ENCODE results near the gene SRSF3.

SRSF3 gene

GRCh38 chr6:36594029-36594815 is at the start of gene SRSF3:
Gene SRSF3, plus strand, starts transcription at chr6:36594362. Its CDS starts 2,401 bp downstream, at chr6:36596763.
- DNase-seq (ENCODE audit: low spot score), result peak; percentile 99

GRCh38 chr6:36545767-36546307 is 48.3 kb upstream of the SRSF3 start:
- DNase-seq (ENCODE audit: low spot score), result no peak

GRCh38 chr6:36546308-36546919 is 47.7 kb upstream of the SRSF3 start:
- peak; percentile 25 for DNase-seq (ENCODE audit: low spot score)

DNA sequence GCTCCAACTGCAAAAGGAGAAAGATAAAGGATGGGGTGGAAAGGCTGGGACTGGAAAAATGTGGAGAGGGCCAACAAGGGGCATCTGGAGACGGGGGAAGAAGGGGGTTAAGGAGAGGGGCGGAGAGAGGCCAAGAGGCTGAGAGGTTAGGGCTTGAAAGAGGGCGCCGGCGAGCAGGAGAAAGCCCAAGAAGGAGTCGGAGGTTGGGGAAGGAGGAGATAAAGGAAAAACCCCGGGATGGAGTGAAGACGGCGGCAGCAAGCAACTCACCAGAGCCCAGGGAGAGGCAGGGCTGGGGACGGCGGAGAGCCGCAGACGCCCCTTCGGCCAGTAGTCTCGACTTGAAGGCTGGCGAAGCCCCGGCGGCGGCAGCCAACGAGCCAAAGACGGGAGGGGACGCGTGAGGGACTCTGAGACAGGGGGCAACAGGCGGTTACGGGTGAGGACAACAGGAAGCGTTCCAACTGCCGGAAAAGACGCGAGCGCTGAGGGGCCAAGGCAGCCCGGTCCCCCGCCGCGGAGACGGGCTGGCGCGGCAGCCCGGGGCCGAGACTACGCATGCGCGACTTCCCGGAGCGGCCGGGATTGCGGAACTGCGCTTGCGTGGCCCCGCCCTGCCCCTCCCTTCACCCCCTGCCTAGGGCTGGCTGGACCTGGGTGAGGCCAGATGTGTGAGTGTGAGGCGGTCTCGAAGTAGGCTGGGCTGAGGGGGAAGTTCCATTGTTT is 47.1 kb upstream of the SRSF3 start, which contains the start of gene STK38:
STK38 (minus strand) TSS at position 560 of the 726 bp plus-strand sequence. CDS start 7,277 bp downstream, outside the sequence.
- DNase-seq (ENCODE audit: low spot score), result peak; percentile 89

DNA sequence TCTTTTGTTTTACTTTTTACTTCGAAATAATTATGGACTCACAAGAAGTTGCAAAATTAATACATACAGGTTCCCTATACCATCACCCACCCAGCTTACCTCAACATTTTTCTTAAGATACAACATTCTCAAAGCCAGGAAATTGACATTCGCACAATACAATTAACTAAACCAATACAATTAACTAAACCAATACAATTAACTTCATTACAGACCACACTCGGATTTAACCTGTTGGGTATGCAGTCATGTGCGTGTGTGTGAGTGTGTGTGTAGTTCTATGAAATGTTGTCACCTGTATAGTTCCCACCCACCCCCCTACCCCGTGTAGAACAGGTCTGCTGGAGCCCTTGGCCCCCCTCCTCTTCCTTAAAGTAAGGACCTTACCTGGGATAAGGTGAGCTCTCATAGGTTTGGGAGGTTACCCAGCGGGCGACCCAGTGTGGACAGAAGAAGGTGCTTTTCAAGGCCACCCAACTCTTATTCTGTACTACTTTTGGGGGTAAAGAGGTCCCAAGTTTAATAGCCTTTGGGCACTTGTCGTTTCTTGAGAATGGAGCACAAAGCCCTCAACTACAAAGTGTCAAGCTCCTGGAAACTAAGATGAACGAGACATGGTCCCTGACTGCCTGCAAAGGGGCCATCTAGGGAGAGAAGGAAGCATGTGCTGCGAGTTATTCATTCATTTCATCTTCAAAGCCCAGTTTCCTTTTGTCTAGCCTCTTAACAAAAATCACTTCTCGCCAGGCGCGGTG is 46.3 kb upstream of the SRSF3 start:
- DNase-seq (ENCODE audit: low spot score), result no peak

DNA sequence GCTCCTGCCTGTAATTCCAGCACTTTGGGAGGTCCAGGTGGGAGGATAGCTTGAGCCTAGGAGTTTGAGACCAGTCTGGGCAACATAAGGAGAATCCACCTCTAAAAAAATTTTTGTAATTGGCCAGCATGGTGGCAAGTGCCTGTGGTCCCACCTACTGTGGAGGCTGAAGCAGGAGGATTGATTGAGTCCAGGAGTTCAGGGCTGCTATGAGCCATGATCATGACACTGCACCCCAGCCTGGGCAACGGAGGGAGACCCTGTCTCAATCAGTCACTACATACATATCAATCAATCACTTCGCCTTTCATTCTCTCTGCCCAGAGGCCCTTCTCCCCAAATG is 45.8 kb upstream of the SRSF3 start:
- DNase-seq (ENCODE audit: low spot score), result no peak

DNA sequence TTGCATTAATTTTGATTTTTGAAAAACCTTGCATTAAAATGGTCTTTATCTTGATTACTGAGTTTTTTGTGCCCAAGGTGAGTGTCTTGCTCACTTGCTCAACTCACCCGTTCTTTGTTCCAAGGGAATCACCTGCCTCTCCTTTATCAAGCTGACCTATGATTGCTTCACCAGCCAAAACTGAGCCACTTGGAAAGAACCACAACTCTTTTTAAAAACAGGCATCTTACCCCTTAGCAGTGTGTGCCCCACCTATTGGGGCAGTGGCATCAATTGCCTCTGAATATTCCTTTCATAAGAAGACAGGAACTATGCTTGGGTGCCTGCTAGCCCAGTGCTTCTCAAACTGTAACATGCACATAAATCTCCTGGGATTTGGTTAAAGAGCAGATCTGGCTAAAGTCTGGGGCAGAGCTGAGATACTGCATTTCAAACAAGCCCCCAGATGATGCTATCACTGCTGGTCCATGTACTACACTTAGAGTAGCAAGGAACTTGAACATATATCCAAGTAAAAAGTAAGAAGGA is 43.6 kb upstream of the SRSF3 start:
- DNase-seq (ENCODE audit: low spot score), result no peak

DNA sequence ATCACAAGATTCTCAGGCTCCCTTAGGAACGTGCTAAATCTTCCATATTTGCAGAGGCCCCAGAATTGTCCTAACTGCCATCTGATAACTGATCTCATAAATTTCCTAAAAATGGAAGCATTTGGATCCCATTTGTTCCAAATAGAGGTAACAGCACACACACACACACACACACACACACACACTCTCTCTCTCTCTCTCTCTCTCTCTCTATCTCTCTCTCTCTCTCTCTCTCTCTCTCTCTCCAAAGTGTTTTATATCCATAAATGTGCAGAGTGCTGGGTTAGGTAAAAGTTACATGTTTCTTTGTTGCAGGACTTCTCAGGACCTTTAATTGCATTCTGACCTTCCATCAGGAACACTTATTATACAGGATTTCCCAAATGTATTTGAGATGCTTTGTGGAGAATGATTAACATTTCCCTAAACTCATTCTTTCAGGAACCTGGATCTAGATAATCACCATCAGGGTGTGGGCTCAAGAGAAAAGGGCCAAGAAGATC is 38.4 kb upstream of the SRSF3 start:
- DNase-seq (ENCODE audit: low spot score), result no peak

DNA sequence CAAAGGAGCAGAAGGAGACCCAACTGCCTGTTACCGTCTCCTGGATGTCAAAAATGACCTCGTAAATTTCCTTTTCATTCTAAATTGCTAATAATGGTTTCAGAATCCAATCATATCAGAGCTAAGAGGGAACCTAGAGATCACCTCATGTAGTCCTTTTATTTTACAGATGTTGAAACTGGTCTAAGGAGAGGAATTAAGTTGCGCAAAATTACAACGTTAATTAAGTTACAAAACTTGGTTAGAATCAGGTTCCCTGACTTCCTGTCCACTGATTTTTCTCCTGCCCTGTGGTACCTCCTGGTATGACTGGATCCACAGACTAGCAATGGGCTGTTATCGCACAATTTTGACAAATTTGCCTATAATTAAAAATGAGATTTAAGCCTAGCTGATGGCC is 37.9 kb upstream of the SRSF3 start:
- no peak for DNase-seq (ENCODE audit: low spot score)

- no peak for DNase-seq (ENCODE audit: low spot score)
Observed at GRCh38 chr6:36559011-36559793, 35.0 kb upstream of the SRSF3 start.

DNA sequence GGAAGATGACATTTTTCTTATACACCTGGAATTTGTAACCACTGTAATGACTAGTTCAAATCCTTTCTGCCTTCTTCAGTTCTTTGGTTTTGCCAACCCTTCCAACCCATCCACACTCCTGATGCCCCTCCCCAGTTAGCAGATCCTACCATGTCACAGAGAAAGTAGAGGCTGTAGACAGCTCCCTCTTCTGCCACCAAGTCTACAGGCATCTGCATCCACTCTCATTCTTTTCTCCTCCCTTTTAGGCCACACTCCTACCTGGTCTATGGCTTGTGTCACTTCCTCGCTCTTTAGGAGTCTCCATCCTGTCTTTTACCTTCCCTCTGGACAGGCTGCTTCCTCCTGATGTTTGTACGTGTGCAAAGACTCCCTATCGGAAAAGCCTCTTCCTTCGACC is 33.3 kb upstream of the SRSF3 start:
- no peak for DNase-seq (ENCODE audit: low spot score)

DNA sequence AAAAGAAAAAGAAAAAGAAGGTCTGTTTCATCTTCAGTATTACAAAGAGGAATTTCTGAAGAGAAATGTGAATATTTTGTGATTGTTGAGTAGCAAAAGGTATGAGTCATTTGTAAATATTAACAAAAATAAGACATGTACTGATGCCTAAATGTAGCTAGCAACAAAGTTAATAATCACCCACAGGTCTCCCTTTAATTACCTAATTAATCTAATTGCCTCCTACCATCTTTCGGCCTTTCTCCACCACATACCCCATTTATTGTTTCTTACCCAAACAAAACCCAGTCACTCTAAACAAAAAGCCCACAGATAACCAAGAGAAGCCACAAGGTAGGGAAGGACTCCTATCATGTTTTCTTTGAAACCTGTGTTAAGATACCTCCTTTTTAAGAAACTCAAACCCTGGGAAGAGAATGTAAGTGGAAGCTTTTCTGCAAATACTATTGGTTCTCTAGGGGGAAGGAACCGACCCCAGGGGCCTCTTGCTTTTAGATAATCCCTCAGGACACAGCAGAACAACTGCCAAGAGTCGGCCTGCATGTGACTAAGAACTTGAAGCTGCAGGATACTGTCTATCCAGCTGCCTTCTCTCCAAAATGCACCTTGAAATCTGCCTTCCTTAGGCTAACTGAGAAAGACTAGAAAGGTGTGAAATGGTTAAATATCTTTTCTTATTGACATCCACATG is 30.8 kb upstream of the SRSF3 start:
- DNase-seq (ENCODE audit: low spot score), result no peak

- no peak for DNase-seq (ENCODE audit: low spot score)
Observed at GRCh38 chr6:36563928-36564284, 30.3 kb upstream of the SRSF3 start.

- no peak for DNase-seq (ENCODE audit: low spot score)
Observed at GRCh38 chr6:36566418-36566905, 27.7 kb upstream of the SRSF3 start.

- DNase-seq (ENCODE audit: low spot score), result no peak
Observed at GRCh38 chr6:36570264-36570663, 23.9 kb upstream of the SRSF3 start.

- no peak for DNase-seq (ENCODE audit: low spot score)
Observed at GRCh38 chr6:36571122-36572043, 22.8 kb upstream of the SRSF3 start.

DNA sequence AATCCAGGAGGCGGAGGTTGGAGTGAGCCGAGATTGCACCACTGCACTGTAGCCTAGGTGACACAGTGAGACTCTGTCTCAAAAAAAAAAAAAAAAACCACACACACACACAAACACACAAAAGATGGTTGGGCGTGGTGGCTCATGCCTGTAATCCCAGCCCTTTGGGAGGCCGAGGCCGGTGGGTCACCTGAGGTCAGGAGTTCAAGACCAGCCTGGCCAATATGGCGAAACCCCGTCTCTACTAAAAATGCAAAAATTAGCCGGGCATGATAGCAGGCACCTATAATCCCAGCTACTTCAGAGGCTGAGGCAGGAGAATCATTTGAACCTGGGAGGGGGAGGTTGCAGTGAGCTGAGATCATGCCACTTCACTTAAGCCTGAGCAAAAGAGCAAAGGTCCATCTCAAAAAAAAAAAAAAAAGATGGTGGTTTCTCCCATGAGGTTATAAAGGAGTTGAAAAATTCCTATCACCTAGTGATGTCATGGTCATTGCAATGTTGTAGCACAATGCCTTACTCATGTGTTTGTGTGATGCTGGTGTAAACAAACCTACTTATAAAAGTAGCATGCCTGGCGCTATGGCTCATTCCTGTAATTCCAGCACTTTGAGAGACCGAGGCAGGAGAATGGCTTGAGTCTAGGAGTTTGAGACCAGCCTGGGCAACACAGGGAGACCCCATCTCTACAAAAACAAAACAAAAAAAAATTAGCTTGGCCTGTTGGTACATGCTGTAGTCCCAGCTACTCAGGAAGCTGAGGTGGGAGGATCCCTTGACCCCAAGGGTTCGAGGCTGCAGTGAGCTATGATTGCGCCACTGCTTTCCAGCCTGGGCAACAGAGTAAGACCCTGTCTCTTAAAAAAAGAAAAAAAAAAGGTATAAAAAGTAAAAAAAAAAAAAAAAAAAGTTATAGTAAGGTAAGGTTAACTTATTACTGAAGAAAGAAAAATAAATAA is 21.5 kb upstream of the SRSF3 start:
- peak; percentile 66 for DNase-seq (ENCODE audit: low spot score)

GRCh38 chr6:36574679-36575078 is 19.5 kb upstream of the SRSF3 start:
- DNase-seq (ENCODE audit: low spot score), result no peak

All from kidney tubule cell (primary cell).